Fibroblast of gingiva (primary cell): ENCODE measurements around the gene ACVRL1.
A peak's percentile ranks its signal among the peaks of the same experiment; 100 is the strongest.

Experiments
- DNase-seq: peaks from one replicate; pipeline ENCODE4 v3.0.0-alpha.2; 2011; ENCODE audit warnings: low read depth

The ACVRL1 gene

GRCh38 chr12:51917746-51918453, 10.6 kb downstream of the ACVRL1 start:
- no peak for DNase-seq

DNA sequence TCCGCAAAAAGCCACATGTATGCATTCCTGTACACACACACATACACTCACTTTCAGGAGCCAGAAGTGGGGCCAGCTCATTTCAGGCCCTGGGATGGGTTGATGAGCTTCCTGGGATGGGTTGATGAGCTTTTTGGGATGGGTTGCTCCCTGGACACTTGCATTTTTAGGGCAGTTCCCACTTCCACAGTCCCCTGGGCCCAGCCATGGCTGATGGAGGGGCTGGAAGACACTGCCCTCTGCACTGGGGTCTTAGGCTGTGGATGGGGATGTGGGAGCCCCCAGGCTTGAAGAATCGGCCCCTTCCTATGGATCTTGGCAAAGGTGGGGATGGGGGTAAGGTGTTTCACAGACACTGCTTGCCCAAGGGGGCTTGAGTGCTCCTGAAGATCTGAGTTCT, 12.7 kb downstream of the ACVRL1 start:
- DNase-seq: no peak

- no peak for DNase-seq
These were observed 13.9 kb downstream of the ACVRL1 start for GRCh38 chr12:51921017-51921725.

DNA sequence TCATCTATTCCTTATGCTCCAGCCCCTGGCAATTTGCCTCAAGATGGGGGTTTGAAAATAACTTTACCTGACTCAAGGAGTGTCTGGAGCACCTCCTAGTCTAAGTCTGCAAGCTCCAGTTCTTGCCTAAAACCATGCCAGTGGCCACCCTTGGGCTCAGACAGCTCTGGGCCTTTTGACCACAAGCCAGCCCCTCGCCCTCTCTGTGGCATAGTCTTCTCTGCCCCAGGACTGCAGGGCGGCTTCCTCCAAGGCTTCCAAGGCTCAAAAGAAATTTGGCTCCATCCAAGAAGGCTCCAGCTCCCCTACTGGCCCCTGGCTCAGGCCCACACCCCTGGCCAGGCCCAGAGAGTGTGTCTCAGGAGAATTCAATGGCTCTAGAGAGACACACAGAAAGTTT, 14.8 kb downstream of the ACVRL1 start:
- no peak for DNase-seq

DNA sequence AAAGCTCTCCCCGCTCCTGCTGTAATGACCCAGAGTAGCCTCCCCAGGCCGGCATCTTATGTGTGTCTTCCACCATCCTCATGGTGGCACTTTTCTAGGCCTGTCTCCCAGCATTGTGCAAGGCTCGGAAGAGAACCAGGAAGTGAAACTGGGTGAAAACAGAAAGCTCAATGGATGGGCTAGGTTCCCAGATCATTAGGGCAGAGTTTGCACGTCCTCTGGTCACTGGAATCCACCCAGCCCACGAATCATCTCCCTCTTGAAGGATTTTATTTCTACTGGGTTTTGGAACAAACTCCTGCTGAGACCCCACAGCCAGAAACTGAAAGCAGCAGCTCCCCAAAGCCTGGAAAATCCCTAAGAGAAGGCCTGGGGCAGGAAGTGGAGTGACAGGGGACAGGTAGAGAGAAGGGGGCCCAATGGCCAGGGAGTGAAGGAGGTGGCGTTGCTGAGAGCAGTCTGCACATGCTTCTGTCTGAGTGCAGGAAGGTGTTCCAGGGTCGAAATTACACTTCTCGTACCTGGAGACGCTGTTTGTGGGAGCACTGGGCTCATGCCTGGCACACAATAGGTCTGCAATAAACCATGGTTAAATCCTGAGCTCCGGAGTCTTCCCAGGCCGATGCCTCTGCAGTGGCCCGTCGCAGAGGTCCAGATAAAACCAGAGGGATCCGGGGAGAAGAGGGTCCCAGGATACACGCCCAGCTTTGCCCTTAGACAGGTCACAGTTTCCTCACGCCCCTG, 15.6 kb downstream of the ACVRL1 start:
- peak; percentile 80 for DNase-seq

DNA sequence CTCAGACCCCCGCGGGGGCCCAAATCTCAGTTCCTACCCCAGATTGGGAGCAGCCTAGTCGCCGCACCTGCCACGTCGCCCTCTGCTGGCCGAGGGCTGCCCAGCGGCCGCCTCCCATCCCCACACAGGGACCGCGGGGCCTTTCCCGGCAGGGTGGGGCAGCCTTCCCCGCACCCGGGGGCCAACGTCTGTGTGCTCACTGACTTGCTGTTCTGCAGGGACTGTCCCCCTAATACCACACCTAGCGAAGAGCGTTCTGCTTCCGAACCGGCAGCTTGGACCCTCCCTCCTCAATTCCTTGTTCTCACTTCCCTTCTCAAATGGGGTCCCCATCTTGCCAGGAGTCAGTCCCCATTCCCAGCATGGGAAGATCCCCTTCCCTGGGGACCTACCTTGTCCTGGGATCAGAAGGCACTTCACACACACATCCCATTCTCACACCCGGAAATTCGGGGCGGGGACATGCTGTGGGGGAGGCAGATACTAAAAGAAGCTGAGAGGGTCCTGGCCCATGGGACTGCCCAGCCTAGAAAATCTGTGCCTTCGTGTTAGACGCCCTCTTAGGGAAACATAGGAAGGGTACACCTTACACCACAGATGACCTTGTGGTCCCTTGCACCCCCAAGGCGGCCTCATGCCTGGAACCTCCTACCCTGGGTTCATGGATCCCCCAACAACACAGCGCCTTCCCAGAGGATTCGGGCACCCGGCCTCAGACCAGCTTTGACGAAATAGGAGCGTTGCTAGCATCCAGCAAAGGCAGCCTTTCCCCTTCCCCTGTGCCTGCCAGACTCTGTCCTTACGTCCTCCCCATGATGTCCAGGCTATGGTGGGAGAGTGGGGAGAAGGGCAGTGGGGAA, 16.4 kb downstream of the ACVRL1 start:
- DNase-seq: no peak

DNA sequence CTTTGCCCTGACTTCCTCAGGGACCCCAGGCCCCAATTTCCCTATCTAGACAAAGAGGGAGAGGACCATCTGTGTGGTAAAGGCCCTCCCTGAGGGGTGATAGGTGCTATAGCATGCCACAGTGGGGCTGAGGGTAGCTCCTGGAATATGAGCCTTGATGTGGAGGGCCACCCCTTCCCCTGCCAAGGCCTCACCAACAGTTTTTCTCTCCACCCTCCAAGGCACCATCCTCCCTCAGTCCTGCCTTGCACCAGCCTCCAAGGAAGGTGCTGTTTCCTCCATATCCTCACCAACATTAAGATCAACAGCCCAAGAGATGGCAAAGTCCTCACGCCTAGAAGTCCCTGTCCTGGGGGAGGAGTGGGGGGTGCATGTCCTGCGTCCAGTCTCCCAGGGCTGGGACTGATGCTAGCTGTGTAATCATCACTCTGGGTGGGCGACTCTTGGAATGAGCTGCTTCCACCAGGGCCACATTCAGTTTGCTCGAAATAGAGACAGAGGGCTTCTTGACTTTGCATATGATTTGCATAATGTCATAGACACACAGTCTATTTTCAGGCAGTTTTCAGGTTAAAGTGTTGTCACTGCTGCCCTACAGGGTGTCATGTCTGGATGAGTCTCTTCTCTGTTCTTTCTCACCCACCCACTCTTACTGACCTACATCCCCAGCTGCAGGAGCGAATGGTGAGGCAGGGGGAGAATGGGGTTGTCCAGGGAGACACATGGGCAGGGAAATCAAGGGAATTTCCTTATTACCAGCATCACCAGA, 17.4 kb downstream of the ACVRL1 start:
- no peak for DNase-seq

DNA sequence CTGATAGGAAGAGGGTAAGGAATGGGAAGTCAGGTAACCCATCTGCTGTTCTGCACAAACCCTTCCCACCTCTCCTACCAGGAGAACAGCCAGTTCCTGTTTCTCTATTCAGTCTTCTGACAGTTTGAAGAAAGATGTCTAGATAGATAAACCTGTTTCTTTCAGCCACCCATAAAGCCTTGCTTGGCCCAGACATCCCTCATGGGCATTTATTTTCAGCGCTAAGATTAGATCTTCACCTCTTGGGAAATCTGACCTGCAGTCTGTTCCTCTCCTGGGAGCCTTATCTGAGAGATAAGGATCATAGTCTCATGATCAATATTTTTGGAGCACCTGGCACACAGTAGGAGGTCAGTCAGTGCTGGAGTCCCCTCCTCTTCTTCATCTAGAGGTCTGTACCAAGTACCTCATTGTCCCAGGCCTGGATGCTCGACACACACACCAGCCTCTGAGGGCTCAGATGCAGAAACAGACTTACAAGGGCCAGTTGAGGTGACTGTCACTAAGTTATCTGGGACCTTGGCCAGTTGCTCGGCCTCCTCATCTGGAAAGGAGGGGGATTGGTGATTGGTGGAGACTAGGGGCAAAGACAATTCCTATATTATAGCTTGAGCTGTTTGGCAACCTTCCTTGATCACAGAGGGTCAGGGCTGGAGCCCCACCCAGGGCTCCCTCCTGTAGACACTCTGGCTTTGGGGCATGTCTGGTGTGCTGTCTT, 18.2 kb downstream of the ACVRL1 start:
- no peak for DNase-seq

DNA sequence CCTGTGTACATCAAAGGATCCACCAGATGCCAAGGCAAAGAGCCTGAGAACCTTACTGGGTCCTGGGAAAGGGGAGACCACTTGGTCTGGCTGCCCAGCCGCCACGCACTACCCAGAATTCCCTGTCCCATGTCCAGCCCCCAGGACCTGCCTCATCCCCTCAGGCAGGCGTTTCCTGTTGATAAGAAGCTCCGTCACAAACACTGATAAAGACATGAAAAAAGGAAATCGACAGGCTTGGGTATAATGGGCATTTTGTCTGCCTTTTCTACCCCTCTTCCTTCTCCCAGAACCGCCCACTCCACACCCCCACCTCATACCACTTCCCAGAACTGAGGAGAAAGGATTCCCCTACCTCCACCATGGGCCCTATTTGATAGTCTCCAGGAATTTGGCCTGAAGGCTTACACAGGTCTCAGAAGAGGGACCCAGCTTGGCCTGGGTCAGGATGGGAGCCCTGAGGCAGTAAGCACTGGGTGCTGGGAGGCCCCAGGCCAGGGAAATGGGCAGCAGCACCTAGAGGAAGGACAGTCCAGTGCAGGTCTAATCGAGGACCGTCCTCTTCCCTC, 18.8 kb downstream of the ACVRL1 start:
- no peak for DNase-seq

GRCh38 chr12:51926718-51927117, 19.4 kb downstream of the ACVRL1 start:
- no peak for DNase-seq

GRCh38 chr12:51932218-51933076, 25.1 kb downstream of the ACVRL1 start:
- DNase-seq: no peak

GRCh38 chr12:51934080-51934479, 26.8 kb downstream of the ACVRL1 start:
- no peak for DNase-seq

DNA sequence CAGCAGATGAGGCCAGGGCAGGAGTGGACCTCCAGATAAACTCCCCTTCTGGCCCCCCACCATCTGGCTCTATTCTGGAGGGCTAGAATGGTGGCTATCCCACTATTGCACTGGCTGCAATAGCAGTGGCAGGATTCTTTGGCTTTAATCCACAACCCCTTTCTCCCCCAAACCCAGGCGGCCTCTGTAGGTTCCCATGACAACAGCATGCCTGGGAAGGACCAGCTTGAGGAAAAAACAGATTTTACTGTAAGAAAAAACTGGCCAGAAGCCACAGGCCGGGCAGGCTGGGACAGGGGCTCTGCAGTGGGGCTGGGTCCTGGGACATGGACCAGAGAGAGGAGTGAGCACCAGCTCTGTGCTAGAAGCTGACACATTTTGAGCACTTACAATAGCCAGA, 30.6 kb downstream of the ACVRL1 start:
- DNase-seq: no peak

DNA sequence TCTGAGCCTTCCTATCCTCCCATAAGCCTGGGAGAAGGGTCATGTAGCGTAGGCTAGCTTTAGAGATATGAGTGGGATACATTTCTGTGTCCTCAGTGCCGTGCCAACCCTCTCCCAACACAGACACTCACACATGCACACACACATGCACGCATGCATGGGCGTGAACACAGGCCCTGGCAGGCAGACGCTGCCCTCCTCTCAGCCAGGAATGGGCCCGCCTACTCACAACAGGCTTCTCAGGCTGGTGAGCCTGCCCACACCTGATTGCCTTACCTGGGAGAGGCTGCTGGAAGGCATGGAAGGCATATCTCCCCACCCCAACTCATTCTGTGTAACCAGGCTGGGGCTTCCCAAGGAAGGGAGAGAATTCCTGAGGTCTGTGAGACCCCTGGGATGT, 31.4 kb downstream of the ACVRL1 start:
- DNase-seq: no peak

- DNase-seq: peak; percentile 46
These were observed 33.8 kb downstream of the ACVRL1 start for GRCh38 chr12:51941011-51941581.

DNA sequence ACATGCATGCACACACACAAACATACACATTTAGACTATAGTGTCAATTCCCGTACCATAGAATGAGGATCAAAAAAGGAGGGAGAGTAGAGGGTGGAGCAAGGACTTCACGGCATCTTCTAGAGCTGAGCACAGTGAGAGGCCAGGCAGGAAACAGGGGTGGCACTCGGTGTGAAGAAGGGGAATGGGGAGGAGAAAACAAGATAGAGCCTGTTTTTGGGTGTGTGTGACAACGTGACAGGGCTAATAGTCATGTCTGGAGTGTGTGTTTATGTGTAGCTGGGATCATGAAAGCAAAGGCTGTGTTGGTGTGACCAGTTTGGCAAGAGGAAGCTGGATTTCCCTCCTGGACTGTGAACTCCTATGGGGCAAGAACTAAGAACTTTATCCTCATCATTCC, 34.3 kb downstream of the ACVRL1 start:
- DNase-seq: no peak

- DNase-seq: no peak
These were observed 34.8 kb downstream of the ACVRL1 start for GRCh38 chr12:51942056-51942455.

- no peak for DNase-seq
These were observed 35.2 kb downstream of the ACVRL1 start for GRCh38 chr12:51942501-51943000.

- no peak for DNase-seq
These were observed 36.0 kb downstream of the ACVRL1 start for GRCh38 chr12:51943346-51943745.
